Neural progenitor cell (in vitro differentiated cells): ENCODE results near the gene SPHKAP. TPM values are rescaled to one million over a fixed set of nuclear protein-coding genes. Genes with fewer than 3 reads are reported as not detected.

Source experiments
- DNase-seq: peaks from one replicate; pipeline ENCODE4 v3.0.0-alpha.2; 2016; ENCODE audit warnings: low spot score
- H2AFZ ChIP-seq: fragments of 200-600 bp; sonication (generic); replicated peaks from 2 replicates; pipeline ENCODE4 v1.6.1; 2016; ENCODE audit warnings: antibody characterized with exemption
- H3F3A ChIP-seq: fragments of 200-600 bp; sonication (generic); 2 replicates; pipeline ENCODE4 v1.6.1; 2016; ENCODE audit warnings: antibody characterized with exemption, low read depth
- H3K27ac ChIP-seq: fragments of 200-600 bp; sonication (generic); 2 replicates; pipeline ENCODE4 v1.5.1; 2016; ENCODE audit warnings: mild to moderate bottlenecking
- H3K27me3 ChIP-seq: fragments of 200-600 bp; sonication (generic); 2 replicates; pipeline ENCODE4 v1.6.1; 2016; ENCODE audit warnings: mild to moderate bottlenecking, moderate library complexity
- H3K36me3 ChIP-seq: fragments of 200-600 bp; sonication (generic); 2 replicates; pipeline ENCODE4 v1.5.1; 2016
- H3K4me1 ChIP-seq: fragments of 200-600 bp; sonication (generic); 2 replicates; pipeline ENCODE4 v1.6.1; 2016; ENCODE audit warnings: mixed run types
- H3K4me2 ChIP-seq: fragments of 200-600 bp; sonication (generic); 2 replicates; pipeline ENCODE4 v1.6.1; 2016
- H3K4me3 ChIP-seq: fragments of 200-600 bp; sonication (generic); 2 replicates; pipeline ENCODE4 v1.5.1; 2016
- H3K79me2 ChIP-seq: fragments of 200-600 bp; sonication (generic); 2 replicates; pipeline ENCODE4 v1.6.1; 2016; ENCODE audit warnings: low read depth
- H3K9ac ChIP-seq: fragments of 200-600 bp; sonication (generic); 2 replicates; pipeline ENCODE4 v1.6.1; 2016
- H3K9me3 ChIP-seq: fragments of 200-600 bp; sonication (generic); 2 replicates; pipeline ENCODE4 v1.5.1; 2016; ENCODE audit warnings: low read depth
- H4K20me1 ChIP-seq: fragments of 200-600 bp; sonication (generic); 2 replicates; pipeline ENCODE4 v1.6.1; 2016; ENCODE audit warnings: low read depth
- H3K27ac Mint-ChIP-seq: 3 replicates; pipeline ENCODE4 v1.8.0; 2021; ENCODE audit warnings: mixed read lengths
- H3K27me3 Mint-ChIP-seq: 2 replicates; pipeline ENCODE4 v1.8.0; 2022; ENCODE audit warnings: low read depth, mild to moderate bottlenecking, inconsistent platforms, moderate library complexity, mixed read lengths; ENCODE audit not compliant: insufficient read depth
- H3K36me3 Mint-ChIP-seq: 3 replicates; pipeline ENCODE4 v1.8.0; 2021; ENCODE audit warnings: mixed read lengths
- H3K4me1 Mint-ChIP-seq: 3 replicates; pipeline ENCODE4 v1.8.0; 2021; ENCODE audit warnings: mixed read lengths
- H3K4me3 Mint-ChIP-seq: 3 replicates; pipeline ENCODE4 v1.8.0; 2021; ENCODE audit warnings: mild to moderate bottlenecking, moderate library complexity, mixed read lengths
- H3K9me3 Mint-ChIP-seq: 3 replicates; pipeline ENCODE4 v1.8.0; 2020; ENCODE audit warnings: mixed read lengths
- EZH2 ChIP-seq: fragments of 200-600 bp; sonication (generic); IDR thresholded peaks from 2 replicates; pipeline ENCODE4 v1.6.1; 2017; ENCODE audit warnings: antibody characterized with exemption, mild to moderate bottlenecking, moderate library complexity
- EZH2phosphoT487 ChIP-seq: fragments of 200-600 bp; sonication (generic); IDR thresholded peaks from 2 replicates; pipeline ENCODE4 v1.6.1; 2017; ENCODE audit warnings: antibody characterized with exemption
- total RNA-seq: library from RNA; depleted of rRNA; stranded (reverse); fragments of >200 nt; gene quantifications from 2 replicates; pipeline ENCODE4 v1.2.3, GENCODE V29; 2015; ENCODE audit warnings: low replicate concordance
- TF ChIP-seq, protein P1 (sequence below): fragments of 200-600 bp; sonication (generic); IDR thresholded peaks from 2 replicates; pipeline ENCODE4 v1.5.1; 2017; ENCODE audit warnings: antibody characterized with exemption, mild to moderate bottlenecking

Gene SPHKAP
- total RNA-seq, 1 donor from 2014 or later, result not detected

DNA sequence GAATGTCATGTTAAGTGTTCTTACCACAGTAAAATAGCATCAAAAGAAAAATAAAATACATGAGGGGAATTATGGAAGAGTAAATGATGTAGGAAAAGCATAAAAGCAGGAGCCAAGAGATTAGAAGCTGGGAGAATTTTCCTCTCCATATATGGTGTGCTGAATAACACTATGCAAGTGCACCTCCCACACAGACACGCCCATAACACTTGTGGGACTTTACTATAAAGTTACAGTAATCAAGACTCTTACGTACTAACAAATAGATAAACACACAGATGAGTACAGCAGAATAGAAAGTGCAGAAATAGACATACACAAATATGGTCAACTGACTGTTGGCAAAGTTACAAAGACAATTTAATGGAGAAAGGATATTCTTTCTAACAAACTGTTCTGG is 16.0 kb upstream of the SPHKAP start:
- no peaks in the 10 kb centered on the region for H3K4me1 Mint-ChIP-seq
- H3K27me3 Mint-ChIP-seq, result peaks cover 3% of the 10 kb centered on the region
- no peaks in the 10 kb centered on the region for H3K36me3 Mint-ChIP-seq
- H3K4me3 ChIP-seq, result no peak overlapping the region
- no peaks in the 10 kb centered on the region for H3K36me3 ChIP-seq
- no peaks in the 10 kb centered on the region for H3K27me3 ChIP-seq
- H3K9me3 Mint-ChIP-seq, result peaks cover 2% of the 10 kb centered on the region
- no peaks in the 10 kb centered on the region for H3F3A ChIP-seq
- H2AFZ ChIP-seq, result no peak overlapping the region
- no peaks in the 10 kb centered on the region for H3K4me1 ChIP-seq
- H3K4me3 Mint-ChIP-seq, result no peak overlapping the region
- no peak overlapping the region for H3K27ac Mint-ChIP-seq
- no peaks in the 10 kb centered on the region for H4K20me1 ChIP-seq
- no peaks in the 10 kb centered on the region for H3K9me3 ChIP-seq
- DNase-seq, result no peak
- TF ChIP-seq EZH2phosphoT487, result no peak
- TF ChIP-seq, protein P1, sequence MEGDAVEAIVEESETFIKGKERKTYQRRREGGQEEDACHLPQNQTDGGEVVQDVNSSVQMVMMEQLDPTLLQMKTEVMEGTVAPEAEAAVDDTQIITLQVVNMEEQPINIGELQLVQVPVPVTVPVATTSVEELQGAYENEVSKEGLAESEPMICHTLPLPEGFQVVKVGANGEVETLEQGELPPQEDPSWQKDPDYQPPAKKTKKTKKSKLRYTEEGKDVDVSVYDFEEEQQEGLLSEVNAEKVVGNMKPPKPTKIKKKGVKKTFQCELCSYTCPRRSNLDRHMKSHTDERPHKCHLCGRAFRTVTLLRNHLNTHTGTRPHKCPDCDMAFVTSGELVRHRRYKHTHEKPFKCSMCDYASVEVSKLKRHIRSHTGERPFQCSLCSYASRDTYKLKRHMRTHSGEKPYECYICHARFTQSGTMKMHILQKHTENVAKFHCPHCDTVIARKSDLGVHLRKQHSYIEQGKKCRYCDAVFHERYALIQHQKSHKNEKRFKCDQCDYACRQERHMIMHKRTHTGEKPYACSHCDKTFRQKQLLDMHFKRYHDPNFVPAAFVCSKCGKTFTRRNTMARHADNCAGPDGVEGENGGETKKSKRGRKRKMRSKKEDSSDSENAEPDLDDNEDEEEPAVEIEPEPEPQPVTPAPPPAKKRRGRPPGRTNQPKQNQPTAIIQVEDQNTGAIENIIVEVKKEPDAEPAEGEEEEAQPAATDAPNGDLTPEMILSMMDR, result no peak
- TF ChIP-seq EZH2, result no peak
- no peak overlapping the region for H3K9ac ChIP-seq
- H3K27ac ChIP-seq, result no peak overlapping the region
- H3K4me2 ChIP-seq, result no peak overlapping the region
- H3K79me2 ChIP-seq, result no peaks in the 10 kb centered on the region

DNA sequence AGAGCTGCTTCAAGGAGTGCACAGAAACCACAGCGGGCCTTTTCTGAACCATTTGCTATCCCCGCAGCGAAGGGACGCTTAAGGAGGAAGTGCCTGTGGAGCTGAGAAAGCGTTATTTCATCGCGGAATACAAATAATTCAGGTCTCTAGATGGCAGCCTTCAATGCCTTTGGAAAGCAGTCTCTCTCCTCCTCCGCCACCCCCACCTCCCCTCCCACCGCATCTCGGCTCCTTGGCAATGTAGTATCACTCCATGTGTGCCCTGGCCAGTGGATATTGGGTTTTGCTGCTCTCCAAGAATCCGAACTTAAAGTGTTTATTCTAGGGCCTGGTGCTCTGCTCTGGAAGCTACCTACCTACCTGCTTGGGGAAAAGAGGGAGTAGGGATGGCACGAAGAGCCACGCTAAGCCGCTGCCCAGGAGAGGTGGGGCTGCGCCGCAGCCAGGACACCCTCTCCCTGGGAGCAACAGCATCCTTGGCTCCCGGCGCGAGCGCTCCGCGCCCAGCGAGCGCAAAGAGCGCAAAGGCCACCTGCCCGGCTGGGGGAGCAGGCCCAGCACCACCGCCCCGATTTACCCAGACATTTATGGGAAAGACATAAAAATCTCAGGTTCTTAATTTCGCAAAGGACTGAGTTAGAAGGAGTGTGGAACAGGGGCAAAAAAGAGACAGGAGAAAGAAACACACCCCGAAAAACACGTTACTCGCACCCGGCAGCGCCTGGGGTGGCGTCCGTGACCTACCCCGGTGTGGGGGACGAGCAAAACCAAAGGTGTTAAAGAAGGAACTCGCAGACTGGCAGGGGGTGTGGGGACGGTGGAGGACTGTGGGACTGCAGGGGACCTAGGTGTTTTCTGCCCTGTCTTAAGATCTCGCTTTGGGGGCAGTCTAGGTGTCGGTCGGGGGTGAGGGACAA is 1.0 kb downstream of the SPHKAP start:
- Mint-ChIP-seq H3K4me1 (peaks cover 7% of the 10 kb centered on the region), H3K27me3 (peaks cover 31% of the 10 kb centered on the region), H3K36me3 (no peaks in the 10 kb centered on the region), H3K9me3 (peaks cover 4% of the 10 kb centered on the region), H3K4me3 (peak overlapping the region; percentile 85), H3K27ac (no peak overlapping the region)
- Histone ChIP-seq H3K9me3 (no peaks in the 10 kb centered on the region), H3K9ac (no peak overlapping the region), H3K4me2 (peak overlapping the region; percentile 91), H2AFZ (peak overlapping the region; percentile 46), H3F3A (no peaks in the 10 kb centered on the region), H3K27me3 (peaks cover 63% of the 10 kb centered on the region), H3K36me3 (no peaks in the 10 kb centered on the region), H3K27ac (no peak overlapping the region), H3K4me1 (peaks cover 14% of the 10 kb centered on the region), H3K4me3 (peak overlapping the region; percentile 49), H3K79me2 (no peaks in the 10 kb centered on the region), H4K20me1 (peaks cover 6% of the 10 kb centered on the region)
- TF ChIP-seq EZH2 (peak; percentile 87), EZH2phosphoT487 (peak; percentile 75)
- TF ChIP-seq, protein P1, result no peak
- DNase-seq, result peak; percentile 49

DNA sequence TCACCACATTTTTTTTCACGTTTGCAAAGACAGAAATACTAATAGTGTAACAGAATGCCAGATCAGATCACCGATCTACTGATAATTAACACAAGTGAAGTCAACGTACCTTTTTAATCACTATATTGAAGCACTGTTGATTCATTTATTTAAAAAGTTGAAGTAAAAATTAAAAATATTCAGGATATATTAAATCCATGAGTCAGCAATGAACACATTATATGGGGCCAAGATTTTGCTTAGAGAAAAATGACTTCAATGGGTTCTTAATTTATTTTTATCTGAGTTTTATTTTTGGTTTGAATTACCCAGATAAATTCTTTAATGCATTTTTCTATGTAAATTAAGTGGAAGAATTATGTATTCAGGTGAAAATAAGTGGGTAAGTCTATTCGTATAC is 14.2 kb downstream of the SPHKAP start:
- Histone ChIP-seq H4K20me1 (no peaks in the 10 kb centered on the region), H3K79me2 (no peaks in the 10 kb centered on the region), H3K4me1 (no peaks in the 10 kb centered on the region), H3K27me3 (no peaks in the 10 kb centered on the region), H3K9ac (no peak overlapping the region), H2AFZ (no peak overlapping the region), H3K4me2 (no peak overlapping the region), H3K9me3 (no peaks in the 10 kb centered on the region), H3F3A (no peaks in the 10 kb centered on the region), H3K27ac (no peak overlapping the region), H3K36me3 (no peaks in the 10 kb centered on the region), H3K4me3 (no peak overlapping the region)
- Mint-ChIP-seq H3K4me1 (no peaks in the 10 kb centered on the region), H3K9me3 (no peaks in the 10 kb centered on the region), H3K27ac (no peak overlapping the region), H3K27me3 (no peaks in the 10 kb centered on the region), H3K4me3 (no peak overlapping the region), H3K36me3 (no peaks in the 10 kb centered on the region)
- TF ChIP-seq EZH2, result no peak
- TF ChIP-seq, protein P1, result no peak
- no peak for TF ChIP-seq EZH2phosphoT487
- no peak for DNase-seq
